Measurements from ENCODE around the gene BRME1. TPM values are rescaled to one million over a fixed set of nuclear protein-coding genes. Genes with fewer than 3 reads are reported as not detected.

The BRME1 gene
- total RNA-seq, 4 donors from 2014 or later, result 7.4 to 73.1 (median 41.2) TPM

GRCh38 chr19:13887018-13887436 lies 18.9 kb downstream of the BRME1 start:
- Histone ChIP-seq H3K4me1 (peaks cover 5 to 34% (median 8%) of the 10 kb centered on the region in 4 donors), H3K27me3 (no peaks in the 10 kb centered on the region), H3K9me3 (no peaks in the 10 kb centered on the region), H3K36me3 (no peaks in the 10 kb centered on the region), H3K27ac (peak overlapping the region in 2 of 4 donors; percentile 49 to 57), H3K4me3 (peak overlapping the region in 1 of 4 donors; percentile 14)
- peak in 2 of 3 donors; percentile 63 to 77 for DNase-seq
- TF ChIP-seq POLR2A (IDR thresholded peaks at IDR 0.05), result no peak
- no peak for TF ChIP-seq CTCF (IDR thresholded peaks at IDR 0.05)

GRCh38 chr19:13885826-13886365 lies 20.0 kb downstream of the BRME1 start:
- no peak for DNase-seq
- peak overlapping the region in 1 of 4 donors; percentile 63 for H3K27ac ChIP-seq
- H3K4me3 ChIP-seq, result no peak overlapping the region

DNA sequence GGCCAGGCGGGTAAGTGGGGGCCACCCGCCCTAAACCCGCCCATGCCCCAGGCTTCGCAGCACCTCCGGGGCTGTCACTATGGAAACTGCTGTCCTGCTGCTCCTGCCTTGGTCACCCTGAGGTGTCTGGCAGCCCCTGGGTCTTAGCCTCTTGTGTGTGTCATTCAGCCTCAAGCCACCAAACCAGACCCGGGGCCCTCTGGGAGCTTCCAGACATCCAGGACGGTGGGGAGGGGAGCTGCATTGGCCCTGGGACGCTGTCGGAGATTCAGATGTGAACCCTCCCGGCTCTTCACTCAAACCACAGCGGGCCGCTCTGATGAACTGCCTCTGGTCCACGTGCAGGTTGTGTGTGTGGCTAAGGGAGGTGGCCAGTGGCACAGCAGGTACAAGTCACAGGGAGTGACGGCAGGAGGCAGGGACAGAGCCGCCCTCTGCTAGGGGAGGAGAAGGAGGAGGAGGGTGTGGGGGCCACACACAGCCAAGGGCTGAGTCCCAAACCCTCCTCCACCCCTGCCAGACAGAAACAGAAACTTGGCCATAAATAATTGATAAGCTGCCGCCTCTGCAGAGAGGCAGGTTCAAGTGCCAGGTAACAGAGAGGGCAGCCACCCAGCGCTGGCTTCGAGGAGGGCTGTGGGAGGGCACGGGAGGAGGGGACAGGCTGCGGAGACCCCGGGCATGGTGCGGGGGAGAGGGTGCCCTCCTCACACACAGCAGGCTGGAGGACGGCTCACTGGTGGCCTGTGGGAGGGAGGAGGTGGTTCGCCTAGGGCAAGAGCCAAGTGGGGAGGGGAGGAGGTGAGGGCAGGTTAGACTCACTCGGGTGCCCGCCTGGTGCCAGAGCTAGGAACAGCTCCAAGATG lies 21.0 kb downstream of the BRME1 start:
- DNase-seq, result peak in 2 of 3 donors; percentile 77 to 79
- H3K9me3 ChIP-seq, result no peaks in the 10 kb centered on the region
- peak overlapping the region in 1 of 4 donors; percentile 6 for H3K4me3 ChIP-seq
- peak overlapping the region in 1 of 4 donors; percentile 63 for H3K27ac ChIP-seq
- peaks cover 15 to 53% (median 26%) of the 10 kb centered on the region in 4 donors for H3K4me1 ChIP-seq
- peak; percentile 22 to 58 for TF ChIP-seq POLR2A (IDR thresholded peaks at IDR 0.05)
- no peak for TF ChIP-seq CTCF (IDR thresholded peaks at IDR 0.05)
- no peaks in the 10 kb centered on the region for H3K36me3 ChIP-seq
- H3K27me3 ChIP-seq, result no peaks in the 10 kb centered on the region

More at GRCh38 chr19:13885826-13886365, 20.0 kb downstream of the BRME1 start:
- H3K36me3 ChIP-seq, result no peaks in the 10 kb centered on the region
- H3K9me3 ChIP-seq, result no peaks in the 10 kb centered on the region
- TF ChIP-seq POLR2A (IDR thresholded peaks at IDR 0.05), result no peak
- no peak for TF ChIP-seq CTCF (IDR thresholded peaks at IDR 0.05)
- peaks cover 10 to 46% (median 19%) of the 10 kb centered on the region in 4 donors for H3K4me1 ChIP-seq
- no peaks in the 10 kb centered on the region for H3K27me3 ChIP-seq

- Histone ChIP-seq H3K36me3 (no peaks in the 10 kb centered on the region), H3K27me3 (no peaks in the 10 kb centered on the region), H3K4me3 (no peak overlapping the region), H3K9me3 (no peaks in the 10 kb centered on the region), H3K27ac (no peak overlapping the region), H3K4me1 (peaks cover 15 to 60% (median 26%) of the 10 kb centered on the region in 4 donors)
- TF ChIP-seq CTCF (IDR thresholded peaks at IDR 0.05) (no peak), POLR2A (IDR thresholded peaks at IDR 0.05) (no peak)
- no peak for DNase-seq
These were observed 22.3 kb downstream of the BRME1 start for GRCh38 chr19:13883516-13884064.

- Histone ChIP-seq H3K4me1 (peaks cover 15 to 58% (median 26%) of the 10 kb centered on the region in 4 donors), H3K9me3 (no peaks in the 10 kb centered on the region), H3K4me3 (no peak overlapping the region), H3K27me3 (no peaks in the 10 kb centered on the region), H3K27ac (peak overlapping the region in 2 of 4 donors; percentile 25 to 65), H3K36me3 (no peaks in the 10 kb centered on the region)
- no peak for TF ChIP-seq POLR2A (IDR thresholded peaks at IDR 0.05)
- TF ChIP-seq CTCF (IDR thresholded peaks at IDR 0.05), result no peak
- no peak for DNase-seq
These were observed 23.1 kb downstream of the BRME1 start for GRCh38 chr19:13882836-13883235.

Measured in Peyer's patch (tissue), 4 donors.